DOHH2 (cell line): ENCODE measurements around the gene TMEM176A.

ENCODE experiments used
- H3F3A ChIP-seq: fragments of 200-600 bp; sonication (generic), shearing (Covaris generic); 2 replicates; pipeline ENCODE4 v1.6.0; 2016; ENCODE audit warnings: antibody characterized with exemption, mild to moderate bottlenecking; ENCODE audit not compliant: control insufficient read depth, insufficient read depth
- H3K27ac ChIP-seq: fragments of 200-600 bp; sonication (generic); 2 replicates; pipeline ENCODE4 v1.5.1; 2014; ENCODE audit warnings: low read depth, mild to moderate bottlenecking, low read length, moderate library complexity
- H3K27me3 ChIP-seq: fragments of 200-600 bp; sonication (generic); 2 replicates; pipeline ENCODE4 v1.6.1; 2014; ENCODE audit warnings: mild to moderate bottlenecking, low read length, mixed read lengths; ENCODE audit not compliant: control insufficient read depth
- H3K36me3 ChIP-seq: fragments of 200-600 bp; sonication (generic); 2 replicates; pipeline ENCODE4 v1.6.1; 2014; ENCODE audit warnings: mild to moderate bottlenecking, low read length, moderate library complexity, mixed read lengths; ENCODE audit not compliant: control insufficient read depth
- H3K4me1 ChIP-seq: fragments of 200-600 bp; sonication (generic); 2 replicates; pipeline ENCODE4 v1.6.1; 2014; ENCODE audit warnings: mild to moderate bottlenecking, low read length, mixed read lengths; ENCODE audit not compliant: control insufficient read depth
- H3K4me2 ChIP-seq: fragments of 200-600 bp; sonication (generic); 2 replicates; pipeline ENCODE4 v1.6.0; 2014; ENCODE audit warnings: mild to moderate bottlenecking, low read length, moderate library complexity
- H3K4me3 ChIP-seq: fragments of 200-600 bp; sonication (generic); 2 replicates; pipeline ENCODE4 v1.5.1; 2014; ENCODE audit warnings: mild to moderate bottlenecking, low read length, mixed read lengths
- H3K79me2 ChIP-seq: fragments of 200-600 bp; sonication (generic); 2 replicates; pipeline ENCODE4 v1.6.1; 2014; ENCODE audit warnings: mild to moderate bottlenecking, low read length, mixed read lengths; ENCODE audit not compliant: control insufficient read depth
- H3K9me2 ChIP-seq: fragments of 200-600 bp; sonication (generic); replicated peaks from 2 replicates; pipeline ENCODE4 v1.6.1; 2014; ENCODE audit warnings: mild to moderate bottlenecking, low read length, mixed read lengths; ENCODE audit not compliant: control insufficient read depth
- H3K9me3 ChIP-seq: fragments of 200-600 bp; sonication (generic); 2 replicates; pipeline ENCODE4 v1.6.1; 2014; ENCODE audit warnings: antibody characterized with exemption, low read length, mixed read lengths; ENCODE audit not compliant: control insufficient read depth, insufficient read depth
- H4K20me1 ChIP-seq: fragments of 200-600 bp; sonication (generic); 2 replicates; pipeline ENCODE4 v1.6.0; 2014; ENCODE audit warnings: low read depth, mild to moderate bottlenecking, antibody characterized with exemption, low read length, moderate library complexity; ENCODE audit not compliant: control insufficient read depth, insufficient read depth
- EZH2phosphoT487 ChIP-seq: fragments of 200-600 bp; sonication (generic); IDR thresholded peaks from 2 replicates; pipeline ENCODE4 v1.6.1; 2017; ENCODE audit warnings: borderline replicate concordance, mild to moderate bottlenecking, antibody characterized with exemption, low read length, moderate library complexity, mixed read lengths
- TF ChIP-seq, protein P1 (sequence below): fragments of 200-600 bp; sonication (generic); IDR thresholded peaks from one replicate; pipeline ENCODE4 v1.5.1; 2014; ENCODE audit warnings: antibody characterized with exemption, mild to moderate bottlenecking, low read depth, low read length; ENCODE audit not compliant: poor library complexity, severe bottlenecking

Gene TMEM176A

DNA sequence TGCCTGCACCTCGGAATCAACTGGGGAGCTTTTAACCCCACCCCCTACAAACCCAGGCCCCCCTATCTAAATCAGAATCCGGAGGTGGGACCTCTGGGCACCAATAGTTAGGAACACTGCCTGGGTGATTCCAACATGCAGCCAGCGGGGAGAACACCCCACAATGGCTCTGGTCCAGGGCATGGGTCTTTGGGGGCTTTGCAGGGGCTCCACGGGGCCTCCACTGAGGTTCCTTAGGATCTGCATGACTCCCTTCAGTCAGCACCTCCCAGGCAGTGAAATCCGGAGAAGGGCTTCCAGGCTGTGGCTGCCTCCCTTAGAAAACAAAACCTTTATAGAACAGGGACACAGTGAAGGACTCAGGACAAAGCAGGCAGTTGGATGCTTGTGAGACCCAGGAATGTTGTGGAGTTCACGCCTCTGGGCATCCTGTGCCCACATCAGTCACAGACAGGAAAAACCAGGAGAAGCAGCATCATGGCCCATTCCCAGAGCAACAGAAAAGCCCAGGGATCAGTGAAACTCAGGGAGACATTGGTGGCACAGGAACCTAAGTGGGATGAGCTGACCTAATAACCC, 35.2 kb downstream of the TMEM176A start:
- peaks cover 2% of the 10 kb centered on the region; the same call in 1 of the 2 replicates for H3K27me3 ChIP-seq
- no peak overlapping the region for H3K4me3 ChIP-seq
- H4K20me1 ChIP-seq = no peaks in the 10 kb centered on the region
- no peak overlapping the region for H3K4me2 ChIP-seq
- H3K27ac ChIP-seq = no peak overlapping the region
- TF ChIP-seq EZH2phosphoT487 = no peak
- TF ChIP-seq, protein P1, sequence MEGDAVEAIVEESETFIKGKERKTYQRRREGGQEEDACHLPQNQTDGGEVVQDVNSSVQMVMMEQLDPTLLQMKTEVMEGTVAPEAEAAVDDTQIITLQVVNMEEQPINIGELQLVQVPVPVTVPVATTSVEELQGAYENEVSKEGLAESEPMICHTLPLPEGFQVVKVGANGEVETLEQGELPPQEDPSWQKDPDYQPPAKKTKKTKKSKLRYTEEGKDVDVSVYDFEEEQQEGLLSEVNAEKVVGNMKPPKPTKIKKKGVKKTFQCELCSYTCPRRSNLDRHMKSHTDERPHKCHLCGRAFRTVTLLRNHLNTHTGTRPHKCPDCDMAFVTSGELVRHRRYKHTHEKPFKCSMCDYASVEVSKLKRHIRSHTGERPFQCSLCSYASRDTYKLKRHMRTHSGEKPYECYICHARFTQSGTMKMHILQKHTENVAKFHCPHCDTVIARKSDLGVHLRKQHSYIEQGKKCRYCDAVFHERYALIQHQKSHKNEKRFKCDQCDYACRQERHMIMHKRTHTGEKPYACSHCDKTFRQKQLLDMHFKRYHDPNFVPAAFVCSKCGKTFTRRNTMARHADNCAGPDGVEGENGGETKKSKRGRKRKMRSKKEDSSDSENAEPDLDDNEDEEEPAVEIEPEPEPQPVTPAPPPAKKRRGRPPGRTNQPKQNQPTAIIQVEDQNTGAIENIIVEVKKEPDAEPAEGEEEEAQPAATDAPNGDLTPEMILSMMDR = no peak
- no peaks in the 10 kb centered on the region for H3K4me1 ChIP-seq
- H3F3A ChIP-seq = no peaks in the 10 kb centered on the region
- H3K36me3 ChIP-seq = no peaks in the 10 kb centered on the region
- no peaks in the 10 kb centered on the region for H3K9me2 ChIP-seq
- no peaks in the 10 kb centered on the region for H3K79me2 ChIP-seq
- H3K9me3 ChIP-seq = no peaks in the 10 kb centered on the region

DNA sequence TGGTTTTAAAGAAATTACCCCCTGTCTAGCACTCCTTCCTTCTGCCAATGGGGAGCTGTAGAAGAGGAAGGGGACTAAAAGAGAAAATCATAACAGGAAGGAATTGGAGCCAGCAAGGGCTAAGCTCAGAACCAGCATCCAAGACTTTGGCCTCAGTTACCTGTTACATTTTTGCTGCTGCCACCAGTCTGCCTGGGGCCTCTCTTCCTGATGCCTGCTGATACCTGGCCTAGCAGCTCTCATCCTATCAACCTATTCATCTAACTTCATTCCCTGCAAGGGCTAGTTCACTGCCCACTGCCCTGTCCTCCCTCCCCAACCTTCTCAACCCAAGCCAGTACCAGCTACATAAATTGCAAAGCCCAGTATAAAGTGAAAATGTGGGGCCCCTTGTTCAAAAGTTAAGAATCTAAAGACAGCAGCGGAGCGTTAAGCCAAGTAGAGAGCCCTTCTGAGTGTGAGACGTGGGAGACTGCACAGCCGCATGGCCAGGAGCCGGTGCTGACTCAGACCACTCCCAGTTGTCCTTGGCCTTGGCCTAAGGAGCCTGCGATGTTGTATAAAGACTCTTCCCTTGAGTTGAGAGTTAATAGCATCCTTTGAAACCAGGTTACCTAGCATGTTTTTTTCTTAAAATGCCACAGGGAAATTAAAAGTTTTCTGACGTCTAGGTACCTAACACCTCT, 38.5 kb downstream of the TMEM176A start:
- Histone ChIP-seq H3K27me3 (peaks cover 8% of the 10 kb centered on the region), H3K9me2 (no peaks in the 10 kb centered on the region), H3K4me3 (no peak overlapping the region), H3K9me3 (no peaks in the 10 kb centered on the region), H3K36me3 (no peaks in the 10 kb centered on the region), H3K79me2 (no peaks in the 10 kb centered on the region), H3K4me2 (no peak overlapping the region), H4K20me1 (no peaks in the 10 kb centered on the region), H3K27ac (no peak overlapping the region), H3K4me1 (no peaks in the 10 kb centered on the region), H3F3A (no peaks in the 10 kb centered on the region)
- TF ChIP-seq, protein P1 = no peak
- TF ChIP-seq EZH2phosphoT487 = no peak

DNA sequence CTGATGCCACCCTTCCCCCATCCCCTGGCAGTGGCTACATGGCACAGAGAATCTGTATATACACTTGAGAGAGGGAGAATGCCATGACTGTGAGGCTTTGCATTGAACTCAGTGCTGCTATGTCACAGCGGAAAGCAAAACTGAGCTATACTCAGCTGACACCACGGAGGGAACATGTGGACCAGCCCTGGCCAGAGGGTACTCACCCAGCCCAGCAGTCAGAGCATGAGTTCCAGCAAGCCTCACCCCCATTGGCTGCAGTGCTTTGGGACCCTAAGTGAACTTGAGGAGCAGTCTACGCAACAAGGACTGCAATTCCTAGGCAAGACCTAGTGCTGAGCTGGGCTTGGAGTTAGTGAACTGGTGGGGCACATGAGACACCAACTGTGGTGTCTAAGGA, 41.4 kb downstream of the TMEM176A start:
- no peak for TF ChIP-seq EZH2phosphoT487
- TF ChIP-seq, protein P1 = no peak
- Histone ChIP-seq H3K4me1 (no peaks in the 10 kb centered on the region), H3K79me2 (no peaks in the 10 kb centered on the region), H3K27me3 (peaks cover 6% of the 10 kb centered on the region; the same call in 1 of the 2 replicates), H4K20me1 (no peaks in the 10 kb centered on the region), H3F3A (no peaks in the 10 kb centered on the region), H3K9me2 (no peaks in the 10 kb centered on the region), H3K4me3 (no peak overlapping the region), H3K4me2 (no peak overlapping the region), H3K36me3 (no peaks in the 10 kb centered on the region), H3K9me3 (no peaks in the 10 kb centered on the region), H3K27ac (no peak overlapping the region)
